Posterior cingulate gyrus (tissue), 11 donors: ENCODE measurements around the gene CREB3L2.

Source experiments
- DNase-seq, 10 donors: peaks; one replicate each; pipeline versions ENCODE4 v3.0.0 to v3.0.0-alpha.2; 2020 to 2021; ENCODE audit warnings: mixed read lengths in 3 of 10
- intact Hi-C: fragments of 100-400 bp; cut with DNase I; formaldehyde crosslinking; loops from one replicate; pipeline ENCODE4 v1.15.1; 2023

CREB3L2 gene

GRCh38 chr7:137825489-137825888 is 176.4 kb downstream of the CREB3L2 start:
- intact Hi-C loops: no loop called here
- no peak for DNase-seq
